IPS-18c (cell line): ENCODE results near the gene RACGAP1.

Experiments used
- H3K4me3 ChIP-seq: 2 replicates; pipeline ENCODE4 v1.7.0; 2013; ENCODE audit warnings: low read depth, mild to moderate bottlenecking, low read length, moderate library complexity; ENCODE audit not compliant: insufficient read depth
- H3K9me3 ChIP-seq: one replicate; pipeline ENCODE4 v1.6.1; 2013; ENCODE audit warnings: mild to moderate bottlenecking, low read length, moderate library complexity; ENCODE audit not compliant: control insufficient read depth, insufficient read depth

The RACGAP1 gene

DNA sequence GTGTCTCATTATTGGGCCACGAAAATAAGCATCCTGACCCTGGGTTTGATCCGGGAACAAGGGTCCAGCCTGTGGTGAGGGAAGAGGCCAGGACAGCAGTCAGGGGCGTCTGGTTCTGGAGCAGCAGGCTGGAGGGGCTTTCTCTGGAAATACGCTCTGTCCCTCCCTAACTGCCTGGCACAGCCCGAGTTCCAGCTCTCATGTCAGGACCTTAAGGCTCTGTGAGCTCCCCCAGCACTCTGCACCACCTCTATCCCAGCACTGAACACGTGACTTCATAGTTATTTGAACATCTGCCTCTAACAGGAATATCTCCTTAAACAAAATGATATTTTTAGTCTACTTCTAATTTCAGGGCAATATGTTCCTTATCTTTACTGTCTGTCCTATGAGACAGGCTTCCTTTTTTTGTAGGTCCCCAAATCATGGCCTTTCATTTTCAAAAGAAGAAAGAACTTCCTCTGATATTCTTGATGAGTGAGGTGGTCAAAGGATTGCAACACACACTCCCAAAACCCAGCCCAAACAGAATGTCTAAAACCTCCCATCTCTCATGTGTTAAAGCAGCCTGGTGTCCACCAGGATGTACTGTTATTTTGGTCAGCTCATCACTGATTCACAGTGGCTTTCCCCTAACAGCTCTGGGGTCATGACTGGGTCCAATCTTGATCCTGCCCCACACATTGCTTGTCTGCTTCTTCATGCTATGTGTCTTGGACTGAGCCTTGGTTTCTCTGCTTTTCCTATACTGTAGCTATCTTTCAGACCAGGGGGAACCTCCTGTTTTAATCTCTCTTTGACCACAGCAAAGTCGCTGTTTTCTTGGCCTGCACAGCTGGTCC, 42.8 kb downstream of the RACGAP1 start:
- H3K4me3 ChIP-seq = no peak overlapping the region
- no peaks in the 10 kb centered on the region for H3K9me3 ChIP-seq

DNA sequence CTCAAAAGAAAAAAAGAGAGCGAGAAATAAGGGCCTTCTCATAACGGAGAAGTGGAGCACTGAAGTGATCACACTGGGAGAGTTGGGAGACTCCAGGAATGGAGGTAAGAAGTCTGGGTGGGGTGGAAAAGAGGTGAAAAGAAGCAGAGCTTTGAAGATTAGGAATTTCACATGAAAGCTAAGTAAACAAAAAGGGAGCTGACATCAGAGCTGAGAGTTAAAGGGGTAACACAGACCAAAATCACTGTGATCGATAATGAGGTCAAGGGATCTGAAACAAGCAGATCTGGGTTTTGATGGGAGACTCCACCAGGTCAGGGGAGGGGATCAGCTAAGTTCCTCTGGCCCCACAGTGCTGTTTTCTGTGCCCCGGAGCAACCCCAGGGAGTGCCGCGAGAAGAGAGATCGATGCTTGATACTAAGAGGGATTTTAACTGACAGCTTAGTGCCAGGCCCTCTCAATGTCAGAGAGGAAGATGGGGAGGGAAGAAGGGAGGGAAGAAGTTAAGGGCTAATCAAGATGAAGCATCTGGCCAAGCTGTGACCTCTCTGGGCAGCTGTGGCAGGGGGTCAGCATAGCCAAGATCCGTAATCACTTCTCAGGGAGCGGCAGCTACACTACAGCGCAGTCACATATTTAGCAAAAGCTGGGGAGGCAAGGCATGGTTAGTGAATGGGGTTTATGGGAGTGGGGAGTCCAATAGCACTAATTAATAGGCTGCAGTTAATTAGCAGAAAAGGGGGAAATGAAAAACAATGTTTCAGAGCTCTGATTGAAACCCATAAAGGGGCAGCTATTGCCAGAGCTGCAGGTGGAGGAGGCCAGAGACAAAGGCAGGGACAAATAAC, 44.6 kb downstream of the RACGAP1 start:
- Histone ChIP-seq H3K9me3 (no peaks in the 10 kb centered on the region), H3K4me3 (no peak overlapping the region)

DNA sequence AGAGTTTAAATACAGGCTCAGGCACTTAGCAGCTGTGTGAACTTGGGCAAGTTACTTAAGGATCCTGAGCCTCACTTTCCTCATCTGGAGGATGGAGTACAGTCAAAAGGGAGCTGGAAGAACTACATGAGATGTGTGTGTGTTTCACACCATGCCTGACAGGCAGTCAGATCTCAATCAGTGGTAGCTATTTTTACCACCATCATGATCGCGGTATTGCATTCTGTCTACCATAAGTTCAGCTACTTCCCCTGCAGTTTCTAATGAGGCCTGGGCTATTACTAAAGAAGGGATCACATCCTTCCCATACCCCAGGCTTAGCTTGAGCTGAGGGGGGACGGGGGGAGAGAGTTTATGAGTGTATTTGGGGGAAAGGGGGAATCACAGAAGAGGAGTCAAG, 45.5 kb downstream of the RACGAP1 start:
- Histone ChIP-seq H3K9me3 (no peaks in the 10 kb centered on the region), H3K4me3 (no peak overlapping the region)

DNA sequence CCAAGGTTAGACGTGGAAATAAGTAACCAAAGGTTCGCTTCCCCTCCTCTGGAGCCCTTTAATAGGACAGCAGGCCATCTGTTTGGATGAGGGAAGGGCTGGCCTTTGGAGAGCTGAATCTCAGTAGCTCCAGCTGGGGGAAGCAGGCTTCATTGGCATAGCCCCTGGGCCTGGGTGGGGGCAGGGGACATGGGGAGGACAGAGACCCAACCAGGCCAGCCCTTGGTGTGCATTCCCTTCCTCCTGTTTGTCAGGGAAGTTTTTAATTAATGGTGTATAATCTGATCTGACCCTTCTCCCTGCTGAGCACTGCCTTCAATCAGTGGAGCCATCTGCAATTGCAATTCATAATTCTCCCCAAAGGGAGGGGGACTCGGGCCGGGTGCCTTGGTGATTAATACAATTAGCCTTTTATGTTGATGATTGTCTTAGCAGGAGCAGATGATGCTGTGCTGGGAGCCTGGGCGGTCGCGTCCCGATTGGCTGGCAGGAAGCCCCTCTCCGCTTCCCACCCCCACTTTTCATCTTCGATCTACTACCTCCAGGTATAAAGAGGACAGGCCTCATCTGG, 46.2 kb downstream of the RACGAP1 start:
- H3K9me3 ChIP-seq = no peaks in the 10 kb centered on the region
- H3K4me3 ChIP-seq = no peak overlapping the region

DNA sequence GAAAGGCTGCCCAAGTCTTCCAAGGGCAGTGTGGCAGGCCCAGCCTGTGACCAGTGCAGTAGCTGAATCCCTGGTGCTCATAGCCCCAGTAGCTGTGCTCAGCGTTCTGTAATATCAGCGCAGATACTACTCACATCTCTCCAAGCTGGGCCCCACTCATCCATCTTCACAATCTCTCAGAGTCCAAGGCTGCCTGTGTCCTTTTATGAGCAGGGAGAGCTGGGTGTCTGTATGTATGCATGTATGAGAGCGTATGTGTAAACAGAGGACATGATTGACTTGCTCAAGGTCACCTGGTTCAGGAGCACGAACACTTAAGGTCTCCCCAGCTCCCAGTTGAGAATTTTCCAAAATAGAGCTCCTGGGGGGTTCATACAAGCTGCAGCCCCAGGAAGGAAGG, 47.2 kb downstream of the RACGAP1 start:
- H3K9me3 ChIP-seq = no peaks in the 10 kb centered on the region
- no peak overlapping the region for H3K4me3 ChIP-seq

DNA sequence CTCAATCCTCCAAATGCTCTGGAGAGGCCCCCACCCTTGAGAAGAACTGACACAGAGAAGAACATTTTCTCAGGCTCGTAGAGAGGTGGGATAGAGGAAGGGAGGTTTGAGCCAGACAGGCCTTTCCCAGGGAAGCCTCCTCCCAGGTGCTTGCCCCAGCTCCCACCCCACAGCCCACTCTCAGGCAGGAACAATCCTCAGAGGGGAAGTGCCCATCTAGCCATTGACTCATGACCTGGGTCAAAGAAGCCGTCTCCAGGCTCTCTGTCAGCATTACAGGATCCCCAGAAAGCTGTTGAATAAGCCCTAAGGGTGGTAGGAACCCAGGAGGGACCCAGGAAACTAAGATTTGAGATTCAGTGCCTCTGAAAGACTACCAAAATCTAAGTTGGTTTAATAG, 48.7 kb downstream of the RACGAP1 start:
- H3K4me3 ChIP-seq = no peak overlapping the region
- H3K9me3 ChIP-seq = no peaks in the 10 kb centered on the region

DNA sequence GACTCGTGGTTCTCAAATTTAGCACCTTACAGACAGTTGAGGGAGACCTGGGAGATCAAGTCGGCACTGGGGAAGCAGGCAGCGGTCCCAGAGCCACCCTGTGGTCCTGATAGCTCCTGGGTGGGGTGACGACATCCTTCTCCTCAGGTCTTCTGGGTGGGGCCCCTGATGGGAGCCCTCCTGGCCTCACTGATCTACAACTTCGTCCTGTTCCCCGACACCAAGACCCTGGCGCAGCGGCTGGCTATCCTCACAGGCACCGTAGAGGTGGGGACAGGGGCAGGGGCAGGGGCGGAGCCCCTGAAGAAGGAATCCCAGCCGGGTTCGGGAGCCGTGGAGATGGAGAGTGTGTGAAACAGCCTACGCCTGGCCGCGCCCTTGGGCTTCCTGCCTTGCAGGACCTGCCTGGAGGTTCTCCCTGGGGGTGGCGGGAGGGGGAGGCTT, 50.0 kb downstream of the RACGAP1 start:
- Histone ChIP-seq H3K9me3 (no peaks in the 10 kb centered on the region), H3K4me3 (no peak overlapping the region)

DNA sequence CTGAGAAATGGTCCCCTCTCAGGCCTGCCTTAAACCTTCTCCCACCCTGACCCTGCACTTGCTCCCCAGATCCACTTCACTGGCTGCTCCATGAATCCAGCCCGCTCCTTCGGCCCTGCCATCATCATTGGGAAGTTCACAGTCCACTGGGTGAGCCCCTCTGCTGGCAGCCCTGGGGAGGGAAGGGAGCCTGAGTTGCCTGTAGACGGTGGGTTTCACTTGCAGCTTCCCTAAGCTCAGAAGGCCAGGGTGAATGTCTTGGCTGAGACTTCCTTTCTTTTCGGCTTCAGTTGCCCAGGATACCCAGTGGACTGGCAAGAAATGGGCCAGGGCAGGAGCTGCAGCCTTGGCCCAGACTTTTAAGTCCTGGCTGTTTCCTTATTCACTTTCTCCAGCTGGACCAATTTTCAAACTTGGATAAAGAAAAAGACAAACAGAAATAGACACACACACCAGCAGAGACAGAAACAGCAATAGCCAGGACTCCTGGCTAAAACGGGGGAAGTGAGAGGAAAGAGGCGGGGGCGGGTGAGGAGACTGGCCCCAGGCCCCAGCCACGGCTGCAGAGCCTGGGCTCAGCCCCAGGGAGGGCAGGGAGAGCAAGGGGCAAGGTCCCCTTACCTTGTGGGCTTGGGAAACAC, 50.5 kb downstream of the RACGAP1 start:
- no peak overlapping the region for H3K4me3 ChIP-seq
- H3K9me3 ChIP-seq = no peaks in the 10 kb centered on the region

DNA sequence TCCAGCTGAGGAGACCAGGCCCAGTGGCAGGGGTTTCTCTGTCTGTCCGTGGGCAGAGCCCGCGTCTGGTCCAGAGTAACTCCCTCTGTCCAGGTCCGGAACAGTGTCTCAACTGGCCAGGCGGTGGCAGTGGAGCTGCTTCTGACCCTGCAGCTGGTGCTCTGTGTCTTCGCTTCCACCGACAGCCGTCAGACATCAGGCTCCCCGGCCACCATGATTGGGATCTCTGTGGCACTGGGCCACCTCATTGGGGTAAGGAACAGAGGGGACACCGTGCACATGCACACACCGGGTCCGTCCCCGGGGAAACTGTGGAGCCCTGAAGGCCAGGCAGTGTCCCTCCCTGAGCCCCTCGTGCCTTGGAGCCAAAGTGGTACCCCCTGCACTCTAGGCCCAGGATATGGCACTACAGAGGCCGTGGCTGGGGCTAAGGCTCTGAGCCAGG, 51.0 kb downstream of the RACGAP1 start:
- no peak overlapping the region for H3K4me3 ChIP-seq

DNA sequence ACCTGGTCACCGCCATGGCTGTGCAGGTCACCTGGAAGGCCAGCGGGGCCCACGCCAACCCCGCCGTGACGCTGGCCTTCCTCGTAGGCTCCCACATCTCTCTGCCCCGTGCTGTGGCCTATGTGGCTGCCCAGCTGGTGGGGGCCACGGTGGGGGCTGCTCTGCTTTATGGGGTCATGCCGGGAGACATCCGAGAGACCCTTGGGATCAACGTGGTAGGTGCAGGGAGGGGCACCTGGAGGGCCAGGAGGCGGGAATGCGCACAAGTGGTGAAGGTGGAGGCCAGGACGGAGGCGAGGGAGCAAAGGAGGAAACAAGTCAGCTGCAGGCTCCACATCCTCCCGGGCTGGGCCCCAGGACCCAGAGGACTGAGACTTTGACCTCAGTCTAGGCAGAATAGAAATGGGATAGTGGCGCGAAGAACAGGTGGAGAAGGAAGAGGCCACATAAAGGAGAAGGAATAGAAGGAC, 51.9 kb downstream of the RACGAP1 start:
- Histone ChIP-seq H3K4me3 (no peak overlapping the region), H3K9me3 (no peaks in the 10 kb centered on the region)

More for the DNA sequence above, 51.0 kb downstream of the RACGAP1 start:
- H3K9me3 ChIP-seq = no peaks in the 10 kb centered on the region

DNA sequence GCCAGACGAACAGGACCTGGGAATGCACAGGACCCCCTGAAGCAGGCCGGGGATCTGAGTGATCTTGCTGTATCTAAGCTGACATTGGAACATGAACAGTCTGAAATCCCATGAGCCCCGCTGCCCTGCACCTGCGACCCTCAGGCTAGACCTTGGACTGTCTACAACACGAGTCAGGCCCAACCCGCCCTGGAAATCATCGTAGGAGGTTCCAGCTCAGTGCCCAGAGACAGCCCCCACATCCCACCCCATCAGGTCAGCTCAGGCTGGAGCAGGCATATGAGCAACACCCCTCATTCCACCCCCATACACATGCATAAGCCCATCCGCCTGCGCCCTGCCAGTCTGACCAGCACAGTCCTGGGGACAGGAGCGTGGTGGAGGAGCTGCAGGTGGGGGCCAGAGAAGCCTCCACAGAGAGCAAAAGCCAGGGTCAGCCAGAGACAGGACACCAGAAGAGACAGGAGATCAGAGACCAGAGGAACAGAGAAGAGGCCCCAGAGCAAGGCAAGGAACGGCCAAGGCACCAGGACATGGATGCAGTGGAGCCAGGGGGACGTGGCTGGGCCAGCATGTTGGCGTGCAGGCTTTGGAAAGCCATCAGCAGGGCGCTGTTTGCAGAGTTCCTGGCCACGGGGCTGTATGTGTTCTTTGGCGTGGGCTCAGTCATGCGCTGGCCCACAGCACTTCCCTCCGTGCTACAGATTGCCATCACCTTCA, 52.5 kb downstream of the RACGAP1 start, which contains the start of gene AQP6:
AQP6 (plus strand) TSS at position 307 of the 720 bp plus-strand sequence; CDS start at position 534, 227 bp downstream.
- H3K9me3 ChIP-seq = no peaks in the 10 kb centered on the region
- H3K4me3 ChIP-seq = no peak within 1 kb of the TSS

DNA sequence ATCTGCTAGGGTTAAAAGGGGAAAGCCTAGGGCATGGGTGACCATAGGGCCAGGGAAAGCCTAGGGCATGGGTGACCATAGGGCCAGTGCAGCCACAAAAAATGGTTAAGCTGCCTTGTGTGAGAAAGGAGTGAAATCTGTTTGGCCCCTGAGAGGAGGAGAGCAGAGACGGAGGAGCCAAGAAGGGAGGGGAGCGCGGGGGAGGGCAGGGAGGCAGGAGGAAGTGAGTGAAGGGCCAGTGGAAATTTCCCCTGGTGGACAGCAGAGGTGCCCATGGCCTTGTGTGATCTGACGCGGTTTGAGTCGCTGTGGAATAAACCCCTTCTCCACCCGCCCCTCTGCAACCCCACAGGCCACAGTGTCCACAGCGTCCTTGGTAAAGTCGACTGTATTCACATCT, 53.2 kb downstream of the RACGAP1 start:
- Histone ChIP-seq H3K4me3 (no peak overlapping the region), H3K9me3 (no peaks in the 10 kb centered on the region)

DNA sequence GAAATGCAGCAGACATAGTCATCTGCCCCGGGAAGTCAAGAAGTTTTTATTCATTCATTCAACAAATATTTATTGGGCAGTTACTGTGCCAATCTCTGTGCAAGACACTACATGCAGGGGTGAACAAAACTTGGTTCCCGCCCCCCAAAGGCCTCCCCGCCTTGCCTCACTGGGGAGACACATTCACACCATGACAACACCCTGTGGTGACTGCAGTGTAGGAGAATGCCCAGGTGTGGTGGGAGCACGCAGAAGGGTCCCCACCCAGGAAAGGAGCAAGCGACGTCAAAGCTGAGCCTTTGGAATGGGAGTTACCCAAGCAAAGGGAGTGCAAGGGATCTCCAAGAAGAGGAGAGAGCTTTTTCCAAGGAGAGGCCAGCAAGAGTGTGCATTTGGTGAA, 54.2 kb downstream of the RACGAP1 start:
- Histone ChIP-seq H3K4me3 (no peak overlapping the region), H3K9me3 (no peaks in the 10 kb centered on the region)

DNA sequence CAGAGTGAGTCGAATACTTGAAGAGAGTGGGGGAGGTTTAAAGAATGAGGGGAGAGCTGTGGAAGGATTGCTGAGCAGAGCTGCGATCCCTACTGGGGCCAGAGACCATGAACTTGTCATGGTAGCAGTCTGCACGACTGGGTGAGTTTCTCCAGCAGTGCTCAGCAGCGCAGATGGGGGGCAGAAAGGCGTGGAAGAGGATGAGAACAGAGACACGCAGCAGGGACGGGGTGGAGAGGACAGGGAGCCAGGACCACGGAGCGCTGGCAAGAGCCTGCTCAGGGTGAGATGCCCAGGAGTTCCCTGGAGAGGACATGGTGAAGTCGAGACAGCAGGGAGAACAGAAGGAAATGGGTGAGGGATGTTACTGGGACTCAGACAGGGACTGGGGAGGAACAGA, 54.6 kb downstream of the RACGAP1 start:
- Histone ChIP-seq H3K9me3 (no peaks in the 10 kb centered on the region), H3K4me3 (no peak overlapping the region)

DNA sequence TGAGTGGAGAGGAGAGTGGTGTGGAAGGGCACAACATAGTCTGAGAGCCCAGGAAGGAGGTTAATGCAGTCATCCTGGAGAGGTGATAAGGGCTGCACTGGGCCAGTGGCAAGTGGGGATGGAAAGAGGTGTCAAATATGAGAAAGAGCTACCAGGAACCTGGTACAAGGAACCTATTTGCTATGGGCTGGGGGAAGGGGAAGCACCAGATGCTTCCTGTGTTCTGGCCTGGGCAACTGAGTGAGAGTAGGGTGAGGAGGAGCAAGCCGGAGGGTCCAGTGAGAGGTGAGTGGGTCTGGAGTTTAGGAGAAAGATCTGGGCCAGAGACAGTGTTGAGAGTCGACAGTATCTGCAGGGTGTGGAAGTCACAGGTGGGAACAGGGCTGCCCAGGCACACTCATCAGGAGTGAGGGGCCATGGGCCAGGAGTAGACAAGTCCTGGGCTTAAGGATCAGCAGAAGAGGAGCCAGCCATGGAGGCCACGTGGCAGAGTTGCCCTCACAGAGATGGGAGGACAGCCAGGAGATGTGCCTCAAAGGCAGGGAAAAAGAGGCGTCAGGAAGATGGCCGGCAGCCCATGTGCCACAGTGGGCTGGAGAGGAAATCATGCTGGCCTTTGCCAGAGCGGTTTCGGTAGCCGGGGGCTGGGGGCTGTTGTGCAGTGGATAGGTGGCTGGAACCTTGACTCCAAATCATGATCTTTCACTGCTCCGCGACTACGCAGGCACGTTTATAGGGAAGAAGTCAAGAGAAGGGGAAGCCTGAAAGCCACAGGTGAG, 55.5 kb downstream of the RACGAP1 start:
- Histone ChIP-seq H3K4me3 (no peak overlapping the region), H3K9me3 (no peaks in the 10 kb centered on the region)

DNA sequence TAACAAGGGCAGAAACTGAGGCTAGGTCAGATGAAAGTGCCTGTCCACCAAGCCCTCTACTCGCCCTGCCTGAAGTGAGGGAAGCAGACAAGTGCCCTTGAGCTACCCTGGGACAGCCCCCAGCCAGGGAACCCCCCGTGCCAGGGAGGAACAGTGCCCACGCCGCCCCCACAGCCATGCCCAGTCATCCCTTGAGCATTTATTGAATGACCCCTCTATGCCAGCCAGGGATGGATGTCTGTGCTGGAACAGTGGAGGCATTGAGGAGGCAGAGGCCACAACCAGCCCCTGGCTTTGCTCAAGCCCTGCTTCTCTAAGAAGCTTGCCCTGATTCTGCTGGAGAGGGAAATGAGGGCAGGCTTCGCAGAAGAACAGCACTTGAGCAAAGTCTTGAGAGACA, 56.3 kb downstream of the RACGAP1 start:
- no peaks in the 10 kb centered on the region for H3K9me3 ChIP-seq
- no peak overlapping the region for H3K4me3 ChIP-seq
